SIG-M5 (cell line): ENCODE results near the gene PLK3.
"Not testable (repeated sequence)": the region's sequence is repeated elsewhere in the genome, so short reads cannot be mapped to it uniquely, and the experiment has no call there.

Source experiments
- DNase-seq: peaks from one replicate; lab custom pipeline; 2025; lab: John Stamatoyannopoulos, UW

PLK3 gene

DNA sequence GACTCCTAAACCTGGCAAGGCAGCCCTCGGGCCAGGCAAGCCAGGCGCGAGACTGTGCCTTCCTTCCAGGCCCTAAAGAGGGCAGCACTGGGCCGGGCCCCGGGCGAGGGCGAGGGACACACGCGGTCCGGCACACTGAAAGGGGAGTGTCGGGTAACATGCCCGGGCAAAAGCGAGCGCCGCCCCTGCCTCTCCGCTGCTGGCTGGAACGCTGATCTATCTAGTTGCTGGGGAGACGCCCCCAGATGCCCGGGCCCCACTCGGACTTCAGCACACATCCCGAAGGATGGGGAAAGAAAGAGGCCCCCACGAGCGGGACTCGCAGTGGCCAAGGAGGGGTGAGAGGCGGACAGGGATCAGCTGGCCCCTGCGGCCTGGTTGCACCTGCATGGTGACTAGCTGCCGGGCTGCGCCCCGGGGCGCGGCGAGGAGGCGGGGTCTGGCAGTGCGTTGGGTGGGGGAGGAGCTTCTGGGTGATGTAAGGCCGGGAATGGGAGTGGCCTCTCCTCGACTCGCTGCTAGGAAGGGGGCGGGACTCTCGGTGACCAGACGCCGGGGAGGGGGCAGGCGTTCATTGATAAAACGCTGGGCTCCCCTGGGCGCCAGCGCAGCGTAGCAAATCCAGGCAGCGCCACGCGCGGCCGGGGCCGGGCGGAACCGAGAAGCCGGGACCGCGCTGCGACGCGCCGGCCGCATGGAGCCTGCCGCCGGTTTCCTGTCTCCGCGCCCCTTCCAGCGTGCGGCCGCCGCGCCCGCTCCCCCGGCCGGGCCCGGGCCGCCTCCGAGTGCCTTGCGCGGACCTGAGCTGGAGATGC, at the start of gene PLK3:
PLK3 (plus strand) TSS at position 608 of the 815 bp plus-strand sequence; CDS start at position 695, 87 bp downstream.
- DNase-seq, result peak; percentile 67

DNA sequence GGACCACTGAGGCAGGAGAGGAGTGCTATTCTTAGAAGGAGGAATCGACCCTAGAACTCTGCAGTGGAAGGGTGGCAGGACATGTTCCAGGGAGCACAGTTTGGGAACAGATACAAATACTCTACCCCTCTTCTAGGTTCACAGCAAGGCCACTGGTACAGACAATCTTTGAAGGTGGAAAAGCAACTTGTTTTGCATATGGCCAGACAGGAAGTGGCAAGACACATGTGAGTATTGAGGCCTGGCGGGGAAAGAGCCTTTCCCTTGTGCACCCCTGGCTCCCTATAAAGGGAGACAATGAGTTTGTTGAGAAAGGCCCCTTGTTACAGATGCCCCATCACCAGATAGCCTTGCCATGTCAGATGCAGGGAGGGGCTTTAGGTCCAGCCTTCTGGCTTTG, 42.8 kb upstream of the PLK3 start:
- DNase-seq, result no peak

DNA sequence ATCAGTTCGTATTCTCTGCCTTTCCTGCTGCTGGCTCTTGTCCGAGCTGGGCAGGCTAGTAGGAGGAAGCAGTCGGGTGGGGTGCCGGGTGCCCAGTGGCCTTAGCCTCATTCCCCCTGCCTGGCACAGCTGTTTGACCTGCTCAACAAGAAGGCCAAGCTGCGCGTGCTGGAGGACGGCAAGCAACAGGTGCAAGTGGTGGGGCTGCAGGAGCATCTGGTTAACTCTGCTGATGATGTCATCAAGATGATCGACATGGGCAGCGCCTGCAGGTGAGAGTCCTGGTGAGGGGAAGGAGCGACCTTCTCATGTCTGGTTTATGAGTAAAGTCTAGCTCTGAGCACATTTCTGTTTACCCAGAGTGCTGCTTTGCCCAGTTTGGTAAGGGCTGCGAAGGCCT, 41.1 kb upstream of the PLK3 start:
- DNase-seq, result no peak

DNA sequence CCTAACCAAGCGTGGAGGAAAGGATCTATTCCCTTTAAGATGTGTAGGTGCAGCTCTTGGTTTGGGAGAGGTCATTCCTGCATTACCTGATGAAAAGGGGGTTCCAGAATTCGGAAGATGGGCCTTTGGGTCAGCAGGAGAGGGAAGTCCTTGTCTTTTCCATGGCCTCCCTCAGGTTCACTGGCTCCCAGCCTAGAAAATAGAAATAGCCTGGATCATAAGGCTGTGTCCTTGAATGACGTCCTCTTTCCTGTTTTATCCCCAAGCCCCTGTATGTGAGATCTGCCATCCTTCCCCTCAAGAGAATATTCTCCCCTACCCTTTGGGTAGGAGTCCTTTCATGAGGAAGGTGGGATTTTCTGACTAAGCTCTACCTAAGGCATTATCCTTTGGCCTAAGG, 39.3 kb upstream of the PLK3 start:
- DNase-seq, result no peak

DNA sequence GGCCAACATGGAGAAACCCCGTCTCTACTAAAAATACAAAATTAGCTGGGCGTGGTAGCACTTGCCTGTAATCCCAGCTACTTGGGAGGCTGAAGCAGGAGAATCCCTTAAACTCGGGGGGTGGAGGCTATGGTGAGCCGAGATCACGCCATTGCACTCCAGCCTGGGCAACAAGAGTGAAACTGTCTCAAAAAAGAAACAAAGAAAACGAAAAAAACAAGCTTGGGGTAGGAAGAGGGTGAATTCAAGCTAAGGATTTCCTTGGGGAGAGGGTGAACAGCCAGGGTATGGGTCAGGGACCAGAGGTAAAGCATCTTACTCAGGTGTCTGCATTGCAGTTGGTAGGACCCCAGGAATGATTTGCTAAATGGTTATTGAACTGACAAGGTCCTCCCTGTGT, 33.8 kb upstream of the PLK3 start:
- DNase-seq, result not testable (repeated sequence)

DNA sequence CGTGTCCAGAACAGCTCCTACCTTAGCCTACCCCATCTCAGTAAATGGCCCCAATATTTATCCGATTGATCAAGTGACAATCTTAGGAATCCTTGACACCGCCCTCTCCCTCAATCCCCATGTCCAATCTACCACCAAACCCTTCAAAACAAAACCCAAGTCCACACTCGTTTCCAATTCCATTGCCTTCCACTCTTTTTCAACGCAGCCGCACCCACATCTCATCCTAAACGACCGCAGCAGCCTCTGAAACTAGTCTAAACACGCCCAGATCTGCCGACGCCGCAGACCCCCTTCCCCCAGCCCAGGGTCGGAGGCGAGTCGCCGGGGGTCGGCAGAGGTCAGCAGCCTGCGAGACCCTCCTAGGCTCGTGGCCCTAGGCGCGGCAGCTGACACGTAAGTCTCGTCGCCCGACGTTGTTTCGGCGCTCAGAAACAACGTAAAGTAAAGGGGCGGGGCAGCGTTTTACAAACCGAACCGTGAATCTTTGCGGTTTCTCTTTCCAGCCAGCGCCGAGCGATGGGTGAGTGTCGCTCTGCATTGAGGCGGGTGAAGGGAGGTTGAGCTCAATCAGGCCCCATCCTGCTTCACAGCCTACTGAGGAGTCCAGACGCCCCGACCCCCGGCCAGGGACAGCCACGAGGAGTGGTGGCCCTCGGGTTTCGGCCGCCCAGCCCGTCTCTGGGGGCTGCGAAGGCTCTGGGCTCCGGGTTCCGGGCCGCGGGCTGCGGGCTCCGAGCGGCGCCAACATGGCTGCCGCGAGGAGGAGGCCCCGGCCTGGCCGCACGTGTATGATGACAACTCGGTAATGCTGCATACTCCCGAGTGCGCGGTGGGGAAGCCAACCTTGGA, 24.9 kb upstream of the PLK3 start, which contains the start of gene RPS8:
RPS8 (plus strand) TSS at position 463 of the 852 bp plus-strand sequence; CDS start at position 520, 57 bp downstream.
- no peak for DNase-seq

DNA sequence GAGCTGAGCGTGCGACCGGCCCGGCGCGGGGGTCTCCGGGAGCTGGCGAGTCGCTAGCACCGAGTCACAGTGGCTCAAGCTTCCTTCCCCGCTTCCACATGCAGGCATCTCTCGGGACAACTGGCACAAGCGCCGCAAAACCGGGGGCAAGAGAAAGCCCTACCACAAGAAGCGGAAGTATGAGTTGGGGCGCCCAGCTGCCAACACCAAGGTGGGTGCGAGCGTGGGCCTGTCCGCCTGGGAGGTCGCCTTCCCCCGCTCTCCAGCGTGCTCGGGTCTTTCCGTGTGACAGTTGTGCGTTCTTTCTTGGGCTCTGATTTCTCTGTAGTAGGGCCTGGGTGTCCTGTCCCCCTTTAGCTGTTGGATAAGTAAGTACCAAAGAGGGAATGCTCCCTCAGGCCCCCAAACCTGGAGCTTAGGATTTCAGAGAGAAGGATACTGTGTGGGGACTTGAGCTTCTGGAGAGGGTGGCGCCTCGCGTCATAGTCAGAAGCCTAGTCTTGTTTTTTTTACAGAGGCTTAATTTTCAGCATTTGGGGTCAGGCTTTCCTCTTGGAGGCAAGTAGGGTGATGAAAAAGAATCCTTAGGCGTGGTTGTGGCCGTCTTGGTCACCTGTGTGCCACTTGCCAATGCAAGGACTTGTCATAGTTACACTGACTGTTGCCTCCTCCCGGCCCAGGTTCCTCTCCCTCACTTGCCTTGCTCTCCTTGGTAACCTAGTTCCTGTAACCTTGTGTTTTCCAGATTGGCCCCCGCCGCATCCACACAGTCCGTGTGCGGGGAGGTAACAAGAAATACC, 24.0 kb upstream of the PLK3 start:
- DNase-seq, result no peak

DNA sequence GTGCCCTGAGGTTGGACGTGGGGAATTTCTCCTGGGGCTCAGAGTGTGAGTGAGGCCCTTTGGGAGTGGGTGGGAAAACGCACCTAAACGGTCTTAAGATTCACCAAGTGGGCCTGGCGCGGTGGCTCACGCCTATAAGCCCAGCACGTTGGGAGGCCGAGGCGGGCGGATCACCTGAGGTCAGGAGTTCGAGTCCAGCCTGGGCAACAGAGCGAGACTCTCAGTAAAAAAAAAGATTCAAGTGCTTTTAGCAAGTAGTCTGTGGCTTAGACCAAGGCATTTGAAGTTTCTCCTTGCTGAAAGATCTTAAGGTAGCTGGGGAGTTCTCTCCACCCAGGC, 23.5 kb upstream of the PLK3 start:
- no peak for DNase-seq

DNA sequence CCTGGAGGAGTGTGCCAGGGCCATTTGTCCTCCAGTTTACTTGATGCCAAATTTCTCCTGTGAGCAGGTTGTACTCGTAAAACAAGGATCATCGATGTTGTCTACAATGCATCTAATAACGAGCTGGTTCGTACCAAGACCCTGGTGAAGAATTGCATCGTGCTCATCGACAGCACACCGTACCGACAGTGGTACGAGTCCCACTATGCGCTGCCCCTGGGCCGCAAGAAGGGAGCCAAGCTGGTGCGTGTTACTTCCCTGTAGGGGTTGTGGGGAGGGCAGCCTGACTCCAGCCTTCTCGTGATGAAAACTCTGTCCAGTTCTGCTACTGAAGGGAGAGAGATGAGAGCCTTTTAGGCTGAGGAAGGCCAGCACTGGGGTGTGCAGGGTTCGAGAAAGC, 22.6 kb upstream of the PLK3 start:
- DNase-seq, result no peak

DNA sequence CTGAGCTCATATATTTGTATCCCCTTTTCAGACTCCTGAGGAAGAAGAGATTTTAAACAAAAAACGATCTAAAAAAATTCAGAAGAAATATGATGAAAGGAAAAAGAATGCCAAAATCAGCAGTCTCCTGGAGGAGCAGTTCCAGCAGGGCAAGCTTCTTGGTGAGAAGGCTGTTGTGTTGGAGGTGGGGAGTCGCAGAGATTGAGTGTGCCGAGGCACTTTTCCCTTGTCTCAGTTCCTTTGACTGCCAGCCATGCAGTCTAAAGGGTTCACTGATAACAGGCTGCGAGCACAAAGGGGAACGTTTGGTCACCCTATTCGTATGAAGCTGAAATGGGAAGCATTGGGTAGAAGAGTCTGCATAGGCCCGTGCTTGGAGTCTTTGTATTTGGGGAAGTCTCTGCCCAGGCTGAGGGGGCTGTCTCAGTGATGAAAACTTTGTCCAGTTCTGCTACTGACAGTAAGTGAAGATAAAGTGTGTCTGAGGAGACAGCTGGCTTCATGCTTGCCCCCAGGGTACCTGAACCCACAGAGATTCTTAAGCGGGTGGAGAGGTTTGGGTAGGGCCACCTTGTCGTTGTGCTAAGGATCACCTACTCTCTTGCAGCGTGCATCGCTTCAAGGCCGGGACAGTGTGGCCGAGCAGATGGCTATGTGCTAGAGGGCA, 22.1 kb upstream of the PLK3 start:
- no peak for DNase-seq

DNA sequence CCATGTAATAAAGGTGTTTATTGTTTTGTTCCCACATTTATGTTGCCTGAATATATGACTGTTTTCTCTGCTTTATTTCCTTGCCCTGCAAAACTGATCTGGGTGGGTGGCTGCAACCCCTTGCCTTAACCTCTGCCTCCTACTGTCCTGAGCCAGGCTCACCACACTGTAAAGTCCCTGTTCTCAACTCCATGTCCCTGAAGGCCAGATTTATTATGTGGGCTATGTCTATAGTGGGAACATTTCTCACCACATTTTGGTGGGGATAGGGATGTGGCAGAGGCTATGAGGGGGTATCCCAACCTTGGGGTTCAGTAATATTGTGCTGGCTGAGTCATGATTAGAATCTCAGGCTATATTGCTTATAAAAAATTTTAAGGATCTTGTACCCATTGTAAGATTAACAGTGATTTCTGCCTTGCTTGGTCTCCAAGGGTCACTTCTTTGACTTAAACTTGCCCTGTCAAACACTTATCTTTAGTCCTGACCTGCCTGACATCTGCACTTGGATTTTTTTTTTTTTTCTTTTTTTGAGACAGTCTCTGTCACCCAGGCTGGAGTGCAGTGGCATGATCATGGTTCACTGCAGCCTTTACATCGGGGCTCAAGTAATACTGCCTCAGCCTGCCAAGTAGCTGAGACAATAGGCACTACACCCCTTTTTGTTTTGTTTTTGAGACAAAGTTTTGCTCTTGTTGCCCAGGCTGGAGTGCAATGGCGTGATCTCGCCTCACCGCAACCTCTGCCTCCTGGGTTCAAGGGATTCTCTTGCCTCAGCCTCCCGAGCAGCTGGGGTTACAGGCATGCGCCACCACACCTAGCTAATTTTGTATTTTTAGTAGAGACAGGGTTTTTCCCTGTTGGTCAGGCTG, 21.2 kb upstream of the PLK3 start:
- no peak for DNase-seq

DNA sequence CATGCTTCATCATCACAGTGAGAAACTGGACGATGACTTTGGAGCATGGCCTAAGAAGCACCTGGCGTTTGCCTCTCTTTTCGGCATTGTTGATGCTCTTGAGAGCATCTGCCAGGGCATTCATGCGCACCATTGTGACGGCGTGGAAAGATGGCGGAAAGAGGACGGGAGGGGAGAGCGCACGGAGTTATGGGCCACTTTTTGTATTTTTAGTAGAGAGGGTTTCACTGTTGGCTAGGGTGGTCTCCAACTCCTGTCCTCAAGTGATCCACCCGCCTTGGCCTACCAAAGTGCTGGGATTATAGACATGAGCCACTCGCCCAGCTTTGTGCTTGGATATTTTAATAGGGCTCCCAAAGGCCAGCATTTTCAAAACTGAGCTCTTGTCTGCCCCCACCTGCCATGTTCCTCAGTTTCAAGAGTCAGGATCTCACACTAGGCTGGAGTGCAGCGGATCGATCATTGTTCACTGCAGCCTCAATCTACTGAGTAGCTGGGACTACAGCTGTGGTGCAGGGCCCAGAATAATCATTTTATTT, 19.5 kb upstream of the PLK3 start:
- DNase-seq, result no peak

DNA sequence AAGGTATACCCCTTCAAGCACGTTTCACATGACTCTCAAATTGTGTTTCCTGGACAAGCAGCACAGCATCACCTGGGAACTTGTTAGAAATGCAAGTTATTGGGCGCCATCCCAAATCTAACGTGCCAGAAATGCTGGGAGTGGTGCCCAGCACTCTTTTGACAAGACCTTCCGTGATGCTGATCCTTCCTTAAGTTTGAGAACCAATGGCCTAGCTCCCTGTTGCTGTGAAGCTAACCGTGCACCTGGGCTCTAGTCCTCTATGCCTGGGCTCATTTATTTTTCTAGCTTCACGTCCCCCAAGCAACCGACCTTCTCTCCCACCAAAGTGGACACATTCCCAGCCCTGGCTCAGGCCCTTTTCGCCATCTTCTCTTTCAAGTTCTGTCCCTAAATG, 16.5 kb upstream of the PLK3 start:
- DNase-seq, result no peak

DNA sequence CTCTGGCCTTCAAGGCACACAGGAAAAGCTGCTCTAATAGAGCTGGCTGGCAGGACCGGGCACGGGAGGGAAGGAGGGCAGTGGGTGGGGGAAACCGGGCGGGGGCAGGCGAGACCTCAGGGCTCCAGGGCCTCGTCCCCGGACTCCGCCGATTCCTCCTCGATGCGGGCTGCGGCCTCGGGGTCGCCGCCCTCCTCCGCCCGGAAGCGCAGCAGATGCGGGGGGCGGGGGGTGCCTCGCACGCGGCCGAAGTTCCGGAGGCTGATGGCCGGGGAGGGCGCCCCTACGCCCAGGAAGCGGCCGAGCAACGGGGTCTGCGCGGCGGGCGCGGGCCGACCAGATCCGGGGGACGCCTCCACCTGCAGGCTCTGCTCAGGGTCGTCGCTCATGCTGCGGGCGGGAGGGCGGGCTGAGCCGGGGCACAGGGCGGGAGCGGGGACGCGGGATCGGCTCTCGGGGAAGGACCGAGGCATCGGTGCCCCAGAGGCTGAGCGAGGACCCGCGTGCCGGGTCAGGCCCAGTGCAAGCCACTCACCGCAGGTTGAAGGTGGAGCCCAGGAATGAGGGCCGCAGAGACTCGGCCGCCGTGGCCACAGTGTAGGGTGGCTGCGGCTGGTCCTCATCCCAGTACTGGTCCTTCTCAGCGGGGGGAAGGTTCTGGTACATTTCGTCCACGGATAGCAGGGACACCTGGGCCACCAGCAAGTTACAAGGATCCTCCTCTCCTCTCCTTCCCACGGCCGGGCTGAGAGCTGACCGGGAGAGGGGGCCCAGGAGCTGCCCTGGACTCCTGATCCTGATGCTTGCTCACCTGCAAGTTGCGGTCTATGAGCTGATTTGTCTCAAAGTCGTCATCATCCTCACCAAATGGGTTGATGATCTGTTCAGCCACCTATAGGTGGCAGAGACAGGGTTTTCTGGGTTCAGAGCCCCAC, 15.8 kb upstream of the PLK3 start:
- DNase-seq, result no peak

DNA sequence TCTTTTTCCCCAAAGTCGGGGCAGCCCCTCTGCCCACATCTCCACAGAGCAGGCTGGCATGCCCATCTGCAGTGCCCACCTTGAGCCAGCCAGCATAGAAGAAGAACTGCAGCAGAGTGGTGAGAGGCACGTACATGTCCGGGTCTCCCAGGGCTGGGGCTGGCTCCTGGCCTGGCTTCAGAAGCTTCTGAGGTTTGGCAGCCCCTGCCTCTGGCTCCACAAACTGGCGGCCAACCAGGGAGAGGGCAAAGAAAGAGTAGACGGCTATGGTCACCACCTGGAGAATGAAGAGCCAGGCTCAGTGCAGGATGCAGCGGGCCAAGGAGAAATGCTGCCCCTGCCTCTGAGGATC, 15.2 kb upstream of the PLK3 start:
- DNase-seq, result no peak

DNA sequence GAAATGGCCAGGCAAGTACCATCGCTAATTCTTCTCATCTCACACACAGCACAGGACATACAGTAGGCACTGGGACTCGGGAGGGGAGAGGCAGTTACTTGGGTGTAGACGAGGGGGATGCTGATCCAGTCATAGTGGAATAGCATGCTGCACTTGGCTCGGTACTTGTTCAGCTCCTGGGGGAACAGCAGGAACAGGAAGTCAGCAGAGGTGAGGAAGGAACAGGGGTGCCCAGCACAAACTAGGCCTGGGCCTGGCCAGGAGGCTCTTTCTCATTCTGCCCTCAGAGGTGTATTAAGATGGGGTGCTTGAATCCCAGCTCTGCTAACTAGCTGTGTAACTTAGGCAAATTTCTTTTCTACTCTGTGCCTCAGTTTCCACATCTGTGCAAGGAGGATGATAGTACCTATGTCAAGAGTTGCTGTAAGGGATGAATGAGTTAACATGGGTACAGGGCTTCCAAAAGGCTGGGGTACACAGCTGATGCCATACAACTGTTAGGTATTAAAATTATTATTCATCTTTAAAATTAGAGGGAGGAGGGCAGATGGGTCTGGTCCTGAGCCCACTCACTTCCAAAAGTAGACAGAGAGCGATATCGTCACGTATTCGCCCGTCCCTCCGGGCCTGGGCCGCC, 14.6 kb upstream of the PLK3 start:
- DNase-seq, result no peak

DNA sequence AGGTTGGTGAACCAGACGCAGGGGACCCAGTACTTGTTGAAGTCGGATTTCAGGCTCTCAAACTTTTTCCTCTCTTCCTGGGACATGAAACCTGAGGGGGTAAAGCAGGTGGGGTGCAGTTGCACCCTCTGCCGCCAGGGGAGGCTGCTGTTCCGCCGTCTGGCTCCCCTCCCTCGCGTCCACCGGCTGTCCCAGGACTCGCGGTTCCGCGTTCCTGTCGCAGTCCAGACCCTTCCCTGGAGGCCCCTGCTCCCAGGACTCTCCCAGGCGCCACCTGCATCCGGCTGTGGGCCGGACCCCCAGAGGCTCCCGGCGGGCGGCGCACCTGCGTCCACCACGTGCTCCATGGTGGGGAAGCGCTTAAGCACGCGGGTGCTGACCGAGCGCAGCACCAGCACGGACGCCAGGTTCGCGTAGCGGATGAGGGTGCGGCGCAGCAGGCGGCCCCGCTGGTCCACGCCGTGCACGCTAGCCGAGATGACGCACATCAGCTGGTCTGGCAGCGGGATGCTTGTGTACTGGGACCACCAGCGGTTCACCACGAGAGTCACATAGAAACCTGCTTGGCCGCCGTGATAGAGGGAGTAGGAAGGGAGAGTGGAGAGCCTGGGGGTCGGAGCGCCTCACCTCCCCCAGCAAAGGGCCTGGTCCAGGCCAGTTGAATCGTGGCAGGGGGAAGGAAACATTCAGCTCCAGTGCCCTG, 13.9 kb upstream of the PLK3 start:
- no peak for DNase-seq

DNA sequence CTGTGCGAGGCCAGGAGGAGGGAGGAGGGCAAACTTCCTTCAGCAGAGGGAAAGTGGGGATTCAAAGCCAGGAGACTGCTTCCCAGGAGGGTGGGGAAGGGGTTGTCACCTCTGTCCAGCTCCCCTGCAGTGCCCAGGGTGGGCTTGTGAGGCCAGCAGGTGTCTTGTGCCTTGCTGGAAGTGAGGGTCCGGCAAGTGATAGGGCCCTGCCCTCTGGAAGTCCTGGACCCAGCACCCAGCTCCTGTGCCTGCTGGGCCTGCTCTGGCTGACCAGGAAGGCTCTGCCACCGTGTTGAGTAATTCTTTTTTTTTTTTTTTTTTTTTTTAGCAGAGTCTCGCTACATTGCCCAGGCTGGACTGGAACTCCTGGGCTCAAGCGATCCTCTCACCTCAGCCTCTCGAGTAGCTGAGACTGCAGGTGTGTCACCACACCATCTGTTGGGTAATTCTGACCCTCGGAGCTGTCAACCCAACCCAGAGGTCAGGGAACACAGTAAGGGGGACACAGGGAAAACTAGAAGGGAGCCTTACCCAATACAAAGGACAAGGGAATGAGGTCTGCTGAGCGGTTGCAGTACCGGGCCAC, 13.2 kb upstream of the PLK3 start:
- DNase-seq, result no peak
